ENCODE results near the gene FAM216A. TPM values are rescaled to one million over a fixed set of nuclear protein-coding genes. Genes with fewer than 3 reads are reported as not detected.

Gene FAM216A
- total and polyA plus RNA-seq, 2 of the 4 experiments (the other 2 are of a cell fraction): 14.0 to 31.1 TPM

DNA sequence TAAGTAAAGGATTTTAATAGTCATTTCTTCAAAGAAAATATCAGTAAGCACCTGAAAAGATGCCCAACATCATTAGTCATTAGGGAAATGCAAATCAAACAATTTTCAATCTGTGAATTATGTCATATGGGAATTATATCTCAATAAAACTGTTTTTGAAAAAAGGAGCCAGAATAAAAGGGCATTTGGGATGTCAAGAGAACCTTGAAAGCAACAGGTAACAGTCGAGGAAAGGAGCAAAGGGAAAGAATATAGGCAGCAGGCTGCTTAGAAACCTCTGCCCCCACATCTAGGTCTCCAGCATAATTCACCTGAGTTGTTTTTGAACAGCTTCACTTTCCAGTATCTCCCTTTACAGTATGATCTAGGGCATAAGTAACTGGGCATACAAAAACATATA lies 45.7 kb downstream of the FAM216A start:
- Histone ChIP-seq H3K27me3 (ENCODE audit: control insufficient read depth, insufficient read depth, low read length) (no peaks in the 10 kb centered on the region), H3K9ac (ENCODE audit: low read depth, low read length) (no peak overlapping the region), H2BK15ac (ENCODE audit: low read depth, low read length) (no peak overlapping the region), H2BK120ac (ENCODE audit: low read depth, low read length) (no peak overlapping the region), H3K56ac (ENCODE audit: extremely low read depth, insufficient read depth, low read length) (no peak overlapping the region), H2AK9ac (replicated peaks; ENCODE audit: low read depth, low read length, poor library complexity) (no peak overlapping the region), H3K27ac (ENCODE audit: insufficient read depth, low read length) (no peak overlapping the region), H3K79me1 (ENCODE audit: low read depth in 1 of 2, low read length in 2 of 2) (no peaks in the 10 kb centered on the region), H2BK5ac (ENCODE audit: low read depth, low read length, poor library complexity, severe bottlenecking) (no peak overlapping the region), H3K23ac (ENCODE audit: low read depth, low read length) (no peak overlapping the region), H3K4me3 (ENCODE audit: insufficient read depth, low read depth, low read length) (no peak overlapping the region), H4K20me1 (ENCODE audit: insufficient read depth, low read length) (no peaks in the 10 kb centered on the region), H3K9me1 (ENCODE audit: insufficient read depth, low read length) (no peaks in the 10 kb centered on the region), H3K14ac (replicated peaks; ENCODE audit: low read depth, low read length) (no peak overlapping the region), H3K36me3 (ENCODE audit: control insufficient read depth, insufficient read depth, low read length) (no peaks in the 10 kb centered on the region), H4K5ac (ENCODE audit: low read depth, low read length) (no peak overlapping the region), H4K8ac (ENCODE audit: low read depth in 2 of 2, low read length in 2 of 2) (no peak overlapping the region), H3K9me3 (ENCODE audit: control insufficient read depth, insufficient read depth, low read length) (no peaks in the 10 kb centered on the region), H3K18ac (ENCODE audit: low read depth, low read length) (no peak overlapping the region), H2BK20ac (ENCODE audit: low read depth, low read length) (no peak overlapping the region), H3K4ac (ENCODE audit: low read depth, low read length) (no peak overlapping the region), H4K91ac (ENCODE audit: insufficient read depth, low read depth, low read length) (no peak overlapping the region), H2AK5ac (ENCODE audit: low read depth, low read length) (no peak overlapping the region), H3K4me1 (ENCODE audit: control insufficient read depth, insufficient read depth, low read length) (no peaks in the 10 kb centered on the region), H2AFZ (replicated peaks; ENCODE audit: low read length, poor library complexity) (no peak overlapping the region), H3K4me2 (ENCODE audit: low read depth, low read length) (no peak overlapping the region)
- dilution Hi-C loops (cut with HindIII; ENCODE audit: low sequenced_read_pairs, unreplicated experiment) (no loop called here), intact Hi-C loops (cut with micrococcal nuclease) (no loop called here), in situ Hi-C loops (cut with MboI; ENCODE audit: low sequenced_read_pairs) (loop anchor here (5.0 kb wide), 1 partner anchor 83 kb away; no protein-coding TSS in a partner anchor)
- ChIA-PET POLR2A (ENCODE audit: unreplicated experiment) (no interaction called here), CTCF (no interaction called here)
- TF ChIP-seq CHD1 (IDR thresholded peaks at IDR 0.05; ENCODE audit: low read depth, low read length): no peak
- no peak for TF ChIP-seq SMC3 (IDR thresholded peaks at IDR 0.05; ENCODE audit: low read depth, low read length)
- TF ChIP-seq, protein P1, sequence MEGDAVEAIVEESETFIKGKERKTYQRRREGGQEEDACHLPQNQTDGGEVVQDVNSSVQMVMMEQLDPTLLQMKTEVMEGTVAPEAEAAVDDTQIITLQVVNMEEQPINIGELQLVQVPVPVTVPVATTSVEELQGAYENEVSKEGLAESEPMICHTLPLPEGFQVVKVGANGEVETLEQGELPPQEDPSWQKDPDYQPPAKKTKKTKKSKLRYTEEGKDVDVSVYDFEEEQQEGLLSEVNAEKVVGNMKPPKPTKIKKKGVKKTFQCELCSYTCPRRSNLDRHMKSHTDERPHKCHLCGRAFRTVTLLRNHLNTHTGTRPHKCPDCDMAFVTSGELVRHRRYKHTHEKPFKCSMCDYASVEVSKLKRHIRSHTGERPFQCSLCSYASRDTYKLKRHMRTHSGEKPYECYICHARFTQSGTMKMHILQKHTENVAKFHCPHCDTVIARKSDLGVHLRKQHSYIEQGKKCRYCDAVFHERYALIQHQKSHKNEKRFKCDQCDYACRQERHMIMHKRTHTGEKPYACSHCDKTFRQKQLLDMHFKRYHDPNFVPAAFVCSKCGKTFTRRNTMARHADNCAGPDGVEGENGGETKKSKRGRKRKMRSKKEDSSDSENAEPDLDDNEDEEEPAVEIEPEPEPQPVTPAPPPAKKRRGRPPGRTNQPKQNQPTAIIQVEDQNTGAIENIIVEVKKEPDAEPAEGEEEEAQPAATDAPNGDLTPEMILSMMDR (conservative IDR thresholded peaks at IDR 0.05; ENCODE audit: low read depth, low read length): no peak
- TF ChIP-seq MAZ (IDR thresholded peaks at IDR 0.05; ENCODE audit: borderline replicate concordance, low read depth, low read length): no peak
- TF ChIP-seq NFE2L2 (IDR thresholded peaks at IDR 0.05; ENCODE audit: low read depth, low read length): no peak
- TF ChIP-seq, protein P2, sequence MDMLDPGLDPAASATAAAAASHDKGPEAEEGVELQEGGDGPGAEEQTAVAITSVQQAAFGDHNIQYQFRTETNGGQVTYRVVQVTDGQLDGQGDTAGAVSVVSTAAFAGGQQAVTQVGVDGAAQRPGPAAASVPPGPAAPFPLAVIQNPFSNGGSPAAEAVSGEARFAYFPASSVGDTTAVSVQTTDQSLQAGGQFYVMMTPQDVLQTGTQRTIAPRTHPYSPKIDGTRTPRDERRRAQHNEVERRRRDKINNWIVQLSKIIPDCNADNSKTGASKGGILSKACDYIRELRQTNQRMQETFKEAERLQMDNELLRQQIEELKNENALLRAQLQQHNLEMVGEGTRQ (IDR thresholded peaks at IDR 0.05; ENCODE audit: low read depth, low read length): no peak
- TF ChIP-seq RCOR1 (IDR thresholded peaks at IDR 0.05; ENCODE audit: insufficient replicate concordance, low read length): no peak
- no peak for TF ChIP-seq MAFK (IDR thresholded peaks at IDR 0.05; ENCODE audit: low read depth, low read length)
- TF ChIP-seq POLR2A (IDR thresholded peaks at IDR 0.05; ENCODE audit: low read depth, low read length): no peak
- TF ChIP-seq RAD21 (IDR thresholded peaks at IDR 0.05; ENCODE audit: low read length): no peak
- TF ChIP-seq, protein P3, sequence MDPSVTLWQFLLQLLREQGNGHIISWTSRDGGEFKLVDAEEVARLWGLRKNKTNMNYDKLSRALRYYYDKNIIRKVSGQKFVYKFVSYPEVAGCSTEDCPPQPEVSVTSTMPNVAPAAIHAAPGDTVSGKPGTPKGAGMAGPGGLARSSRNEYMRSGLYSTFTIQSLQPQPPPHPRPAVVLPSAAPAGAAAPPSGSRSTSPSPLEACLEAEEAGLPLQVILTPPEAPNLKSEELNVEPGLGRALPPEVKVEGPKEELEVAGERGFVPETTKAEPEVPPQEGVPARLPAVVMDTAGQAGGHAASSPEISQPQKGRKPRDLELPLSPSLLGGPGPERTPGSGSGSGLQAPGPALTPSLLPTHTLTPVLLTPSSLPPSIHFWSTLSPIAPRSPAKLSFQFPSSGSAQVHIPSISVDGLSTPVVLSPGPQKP (IDR thresholded peaks at IDR 0.05; ENCODE audit: borderline replicate concordance, low read depth, low read length): no peak
- TF ChIP-seq MXI1 (IDR thresholded peaks at IDR 0.05; ENCODE audit: borderline replicate concordance, low read depth, low read length): no peak
- no peak for TF ChIP-seq FOS (IDR thresholded peaks at IDR 0.05; ENCODE audit: low read depth, low read length)
- TF ChIP-seq CEBPB (IDR thresholded peaks at IDR 0.05; ENCODE audit: low read depth, low read length): no peak
- no peak for TF ChIP-seq RFX5 (IDR thresholded peaks at IDR 0.05; ENCODE audit: low read depth, low read length)
- TF ChIP-seq BHLHE40 (IDR thresholded peaks at IDR 0.05; ENCODE audit: low read depth, low read length): no peak
- ATAC-seq (ENCODE audit: low read depth) (no peak), DNase-seq (no peak)
- BruUV-seq (replicated peaks): no TSS peak
- no CpG with 5 or more reads among the region's 1 CpG for WGBS, 2 experiments (ENCODE audit: extremely low coverage in 2 of 2, insufficient read length in 1 of 2)

All from IMR-90 (cell line).